Colonic mucosa (tissue), 4 donors: Measurements from ENCODE around the gene SYCN. TPM values are rescaled to one million over a fixed set of nuclear protein-coding genes. Genes with fewer than 3 reads are reported as not detected.
"Not testable (repeated sequence)": the region's sequence is repeated elsewhere in the genome, so short reads cannot be mapped to it uniquely, and the experiment has no call there.

Experiments used
- DNase-seq: peaks from one replicate; pipeline ENCODE4 v3.0.0-alpha.2; 2020
- H3K27ac ChIP-seq: fragments of 200-600 bp; one replicate; pipeline ENCODE4 v1.8.0; 2021
- H3K27me3 ChIP-seq: fragments of 200-600 bp; one replicate; pipeline ENCODE4 v1.8.0; 2021
- H3K36me3 ChIP-seq: fragments of 200-600 bp; one replicate; pipeline ENCODE4 v1.8.0; 2021
- H3K4me1 ChIP-seq: fragments of 200-600 bp; one replicate; pipeline ENCODE4 v1.8.0; 2021; ENCODE audit warnings: mild to moderate bottlenecking
- H3K4me3 ChIP-seq: fragments of 200-600 bp; one replicate; pipeline ENCODE4 v1.8.0; 2021
- H3K9ac ChIP-seq, 2 donors: one replicate each; pipeline ENCODE4 v1.7.0; 2013; ENCODE audit warnings: control low read depth in 2 of 2, low read depth in 2 of 2, low read length in 2 of 2
- H3K9me3 ChIP-seq: fragments of 200-600 bp; one replicate; pipeline ENCODE4 v1.8.0; 2021
- intact Hi-C: fragments of 100-400 bp; cut with DNase I; formaldehyde crosslinking; loops from one replicate; pipeline ENCODE4 v1.14.1; 2022
- total RNA-seq, 2 donors: library from RNA; stranded (reverse); fragmentation: NEBNext Ultra II Directional in 1 of 2; extraction: Animal tissue kit (Norgen Biotek cat#: 25700) in 1 of 2; gene quantifications; one replicate each; pipeline ENCODE4 v1.2.1, GENCODE V29; 2021
- TF ChIP-seq, protein P1 (sequence below): fragments of 200-600 bp; IDR thresholded peaks from one replicate; pipeline ENCODE4 v1.8.0; 2022; ENCODE audit warnings: antibody characterized with exemption, mild to moderate bottlenecking
- donor health status: healthy.
- donor health status: DM: no; HTN: no; CAD: no.
- donor health status: DM: no; HTN: no; CAD: no.

Gene SYCN
- total RNA-seq, 2 donors from 2014 or later, result 2.1 TPM; not detected in 1

DNA sequence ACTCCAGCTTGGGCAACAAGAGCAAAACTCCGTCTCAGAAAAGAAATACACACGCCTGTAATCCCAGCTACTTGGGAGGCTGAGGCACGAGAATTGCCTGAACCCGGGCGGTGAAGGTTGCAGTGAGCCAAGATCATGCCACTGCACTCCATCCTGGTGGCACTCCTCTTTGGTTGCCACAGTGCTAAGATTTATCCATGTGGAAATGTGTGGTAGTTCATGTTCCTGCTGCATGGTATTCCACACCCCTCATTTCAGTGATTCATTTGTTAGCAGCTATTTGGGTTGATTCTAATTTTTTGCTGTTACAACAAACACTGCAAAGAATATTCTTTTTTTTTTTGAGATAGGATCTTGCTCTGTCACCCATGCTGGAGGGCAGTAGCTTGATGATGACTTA, 28.6 kb upstream of the SYCN start:
- H3K27me3 ChIP-seq, result no peaks in the 10 kb centered on the region
- intact Hi-C loops, result no loop called here
- DNase-seq, result no peak
- H3K4me1 ChIP-seq, result no peaks in the 10 kb centered on the region
- no peak overlapping the region for H3K4me3 ChIP-seq
- H3K9ac ChIP-seq, result no peak overlapping the region
- H3K9me3 ChIP-seq, result no peaks in the 10 kb centered on the region
- TF ChIP-seq, protein P1, sequence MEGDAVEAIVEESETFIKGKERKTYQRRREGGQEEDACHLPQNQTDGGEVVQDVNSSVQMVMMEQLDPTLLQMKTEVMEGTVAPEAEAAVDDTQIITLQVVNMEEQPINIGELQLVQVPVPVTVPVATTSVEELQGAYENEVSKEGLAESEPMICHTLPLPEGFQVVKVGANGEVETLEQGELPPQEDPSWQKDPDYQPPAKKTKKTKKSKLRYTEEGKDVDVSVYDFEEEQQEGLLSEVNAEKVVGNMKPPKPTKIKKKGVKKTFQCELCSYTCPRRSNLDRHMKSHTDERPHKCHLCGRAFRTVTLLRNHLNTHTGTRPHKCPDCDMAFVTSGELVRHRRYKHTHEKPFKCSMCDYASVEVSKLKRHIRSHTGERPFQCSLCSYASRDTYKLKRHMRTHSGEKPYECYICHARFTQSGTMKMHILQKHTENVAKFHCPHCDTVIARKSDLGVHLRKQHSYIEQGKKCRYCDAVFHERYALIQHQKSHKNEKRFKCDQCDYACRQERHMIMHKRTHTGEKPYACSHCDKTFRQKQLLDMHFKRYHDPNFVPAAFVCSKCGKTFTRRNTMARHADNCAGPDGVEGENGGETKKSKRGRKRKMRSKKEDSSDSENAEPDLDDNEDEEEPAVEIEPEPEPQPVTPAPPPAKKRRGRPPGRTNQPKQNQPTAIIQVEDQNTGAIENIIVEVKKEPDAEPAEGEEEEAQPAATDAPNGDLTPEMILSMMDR, result no peak
- no peaks in the 10 kb centered on the region for H3K36me3 ChIP-seq
- H3K27ac ChIP-seq, result no peak overlapping the region

DNA sequence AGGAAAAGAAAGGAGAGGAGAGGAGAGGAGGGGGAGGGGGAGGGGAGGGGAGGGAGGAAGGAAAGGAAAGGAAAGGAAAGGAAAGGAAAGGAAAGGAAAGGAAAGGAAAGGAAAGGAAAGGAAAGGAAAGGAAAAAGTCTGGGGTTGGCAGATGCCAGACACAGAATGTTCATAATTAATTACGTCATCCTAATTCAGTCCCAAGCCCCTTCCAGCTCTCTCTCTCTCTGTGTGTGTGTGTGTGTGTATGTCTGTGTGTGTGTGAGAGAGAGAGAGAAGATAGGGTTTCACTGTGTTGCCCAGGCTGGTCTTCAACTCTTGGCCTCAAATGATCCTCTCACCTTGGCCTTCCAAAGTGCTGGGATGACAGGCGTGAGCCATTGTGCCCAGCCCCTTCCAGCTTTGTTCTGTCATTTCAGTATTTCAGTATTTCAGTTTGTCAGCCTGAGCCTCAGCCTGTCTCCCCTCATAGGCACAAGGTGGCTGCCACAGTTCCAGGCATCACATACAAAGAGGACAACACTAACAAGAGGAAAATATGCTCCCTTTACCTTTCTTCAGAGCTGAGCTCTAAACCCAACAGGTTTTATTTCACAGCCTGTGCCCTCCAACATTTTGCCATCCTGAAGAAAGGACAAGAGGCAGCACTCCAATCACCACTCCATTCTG, 26.2 kb upstream of the SYCN start:
- Histone ChIP-seq H3K36me3 (no peaks in the 10 kb centered on the region), H3K4me1 (no peaks in the 10 kb centered on the region), H3K27ac (no peak overlapping the region), H3K4me3 (no peak overlapping the region), H3K27me3 (no peaks in the 10 kb centered on the region), H3K9me3 (no peaks in the 10 kb centered on the region), H3K9ac (no peak overlapping the region)
- intact Hi-C loops, result no loop called here
- TF ChIP-seq, protein P1, result no peak
- no peak for DNase-seq

DNA sequence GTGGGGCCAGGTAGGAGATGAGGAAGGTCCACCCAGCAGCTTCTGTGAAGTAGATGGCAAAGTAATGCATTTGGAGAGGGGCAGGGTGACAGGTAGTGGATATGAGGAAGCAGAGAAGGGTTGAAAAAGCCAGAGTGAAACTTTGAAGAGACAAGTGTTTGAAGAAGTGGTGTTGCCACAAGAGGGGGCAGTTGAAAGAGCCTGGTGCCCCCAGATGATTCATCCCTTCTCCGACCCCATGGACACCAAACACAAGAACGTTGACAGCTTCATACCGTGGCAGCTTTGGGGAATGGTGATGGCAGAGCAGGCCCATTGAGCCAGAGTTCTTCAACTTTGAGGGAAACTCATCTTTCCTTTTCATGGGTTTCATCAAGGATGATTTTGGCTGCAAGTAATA, 20.8 kb upstream of the SYCN start:
- Histone ChIP-seq H3K4me3 (no peak overlapping the region), H3K27ac (no peak overlapping the region), H3K9me3 (no peaks in the 10 kb centered on the region), H3K4me1 (no peaks in the 10 kb centered on the region), H3K36me3 (no peaks in the 10 kb centered on the region), H3K27me3 (peaks cover 5% of the 10 kb centered on the region), H3K9ac (no peak overlapping the region)
- no peak for DNase-seq
- TF ChIP-seq, protein P1, result no peak
- intact Hi-C loops, result no loop called here

DNA sequence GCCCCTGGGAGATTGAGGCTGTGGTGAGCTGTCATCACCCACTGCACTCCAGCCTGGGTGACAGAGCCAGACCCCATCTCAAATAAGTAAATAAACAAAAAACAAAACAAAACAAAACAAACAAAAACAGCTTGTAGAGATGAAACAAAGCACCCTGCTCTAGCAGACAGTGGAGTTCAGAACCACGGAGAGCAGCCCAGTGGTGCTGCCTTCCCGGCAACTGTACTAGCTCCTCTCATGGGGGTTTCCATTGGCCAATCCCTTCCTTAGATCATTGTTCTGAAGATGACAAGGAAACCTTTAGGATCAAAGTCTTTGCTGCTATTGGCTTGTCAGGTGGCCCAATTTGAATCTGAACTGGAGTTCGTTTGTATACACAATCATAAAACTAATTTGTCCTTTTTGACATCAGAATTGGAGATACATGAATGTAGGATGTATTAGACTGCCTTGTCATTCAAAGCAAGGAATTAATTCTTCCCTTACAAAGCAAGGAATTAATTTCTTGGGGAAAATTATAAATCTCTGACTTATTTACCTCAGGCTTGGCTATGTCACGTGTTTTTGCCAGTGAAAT, 19.7 kb upstream of the SYCN start:
- Histone ChIP-seq H3K27ac (no peak overlapping the region), H3K9me3 (no peaks in the 10 kb centered on the region), H3K9ac (no peak overlapping the region), H3K4me1 (no peaks in the 10 kb centered on the region), H3K27me3 (peaks cover 5% of the 10 kb centered on the region), H3K36me3 (no peaks in the 10 kb centered on the region), H3K4me3 (no peak overlapping the region)
- TF ChIP-seq, protein P1, result no peak
- no peak for DNase-seq
- intact Hi-C loops, result no loop called here

DNA sequence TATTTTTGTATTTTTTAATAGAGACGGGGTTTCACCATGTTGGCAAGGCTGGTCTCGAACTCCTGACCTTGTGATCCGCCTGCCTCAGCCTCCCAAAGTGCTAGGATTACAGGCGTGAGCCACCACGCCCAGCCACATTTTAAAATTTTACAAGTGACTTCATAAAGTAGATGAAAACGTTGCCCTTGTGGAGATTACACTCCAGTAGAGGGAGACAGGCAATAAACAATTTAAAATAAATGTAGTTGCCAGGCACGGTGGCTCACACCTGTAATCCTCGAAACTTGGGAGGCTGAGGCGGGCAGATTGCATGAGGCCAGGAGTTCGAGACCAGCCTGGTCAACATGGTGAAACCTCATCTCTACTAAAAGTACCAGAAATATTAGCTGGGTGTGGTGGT, 15.0 kb upstream of the SYCN start:
- H3K27me3 ChIP-seq, intact Hi-C loops, DNase-seq: not testable (repeated sequence)

More for the DNA sequence above, 15.0 kb upstream of the SYCN start:
- H3K9ac ChIP-seq, H3K4me3 ChIP-seq, H3K27ac ChIP-seq, H3K9me3 ChIP-seq, H3K4me1 ChIP-seq, H3K36me3 ChIP-seq: not testable (repeated sequence)
